NCI-H1105 (cell line): ENCODE results near the gene SH3GLB1.
A peak's percentile ranks its signal among the peaks of the same experiment; 100 is the strongest.

Experiments used
- DNase-seq: peaks from one replicate; lab custom pipeline; 2025; lab: John Stamatoyannopoulos, UW

Gene SH3GLB1

GRCh38 chr1:86739648-86740509, 35.5 kb downstream of the SH3GLB1 start:
- DNase-seq, result no peak

GRCh38 chr1:86741947-86742572, 37.7 kb downstream of the SH3GLB1 start:
- DNase-seq, result peak; percentile 10

- no peak for DNase-seq
Measured at GRCh38 chr1:86747304-86747703, 42.9 kb downstream of the SH3GLB1 start.

- DNase-seq, result no peak
Measured at GRCh38 chr1:86748622-86749373, 44.4 kb downstream of the SH3GLB1 start.

GRCh38 chr1:86750076-86750475, 45.7 kb downstream of the SH3GLB1 start:
- DNase-seq, result no peak

GRCh38 chr1:86750530-86750929, 46.2 kb downstream of the SH3GLB1 start:
- no peak for DNase-seq

- DNase-seq, result no peak
Measured at GRCh38 chr1:86751923-86752322, 47.5 kb downstream of the SH3GLB1 start.

GRCh38 chr1:86753700-86754099, 49.3 kb downstream of the SH3GLB1 start:
- peak; percentile 36 for DNase-seq

- no peak for DNase-seq
Measured at GRCh38 chr1:86754265-86754974, 50.0 kb downstream of the SH3GLB1 start.

GRCh38 chr1:86756062-86756406, 51.7 kb downstream of the SH3GLB1 start:
- peak; percentile 77 for DNase-seq

GRCh38 chr1:86757272-86757984, 53.1 kb downstream of the SH3GLB1 start:
- no peak for DNase-seq

- DNase-seq, result peak; percentile 42
Measured at GRCh38 chr1:86758570-86758969, 54.2 kb downstream of the SH3GLB1 start.

GRCh38 chr1:86760199-86760598, 55.8 kb downstream of the SH3GLB1 start:
- no peak for DNase-seq

GRCh38 chr1:86762336-86762735, 58.0 kb downstream of the SH3GLB1 start:
- no peak for DNase-seq

GRCh38 chr1:86764523-86764922, 60.1 kb downstream of the SH3GLB1 start:
- no peak for DNase-seq

- DNase-seq, result no peak
Measured at GRCh38 chr1:86765073-86765472, 60.7 kb downstream of the SH3GLB1 start.

- DNase-seq, result no peak
Measured at GRCh38 chr1:86765674-86766073, 61.3 kb downstream of the SH3GLB1 start.

- no peak for DNase-seq
Measured at GRCh38 chr1:86768554-86768953, 64.2 kb downstream of the SH3GLB1 start.

GRCh38 chr1:86769065-86769464, 64.7 kb downstream of the SH3GLB1 start:
- no peak for DNase-seq

GRCh38 chr1:86773341-86774288, 69.2 kb downstream of the SH3GLB1 start:
- DNase-seq, result no peak
